Mesothelial cell of epicardium (in vitro differentiated cells): Measurements from ENCODE around the gene TOMM34. TPM values are rescaled to one million over a fixed set of nuclear protein-coding genes. Genes with fewer than 3 reads are reported as not detected.

ENCODE experiments used
- DNase-seq, 2 experiments: peaks; one replicate each; pipeline ENCODE4 v3.0.0; 2021; ENCODE audit warnings: low spot score in 2 of 2; ENCODE audit not compliant: unreplicated experiment in 2 of 2
- H3K27ac Mint-ChIP-seq: 2 replicates; pipeline ENCODE4 v1.8.0; 2021; ENCODE audit warnings: mixed read lengths
- H3K27me3 Mint-ChIP-seq: 2 replicates; pipeline ENCODE4 v1.8.0; 2021; ENCODE audit warnings: low read depth, mixed read lengths
- H3K36me3 Mint-ChIP-seq: 2 replicates; pipeline ENCODE4 v1.8.0; 2021; ENCODE audit warnings: mixed read lengths
- H3K4me1 Mint-ChIP-seq: 2 replicates; pipeline ENCODE4 v1.8.0; 2021; ENCODE audit warnings: mixed read lengths
- H3K4me3 Mint-ChIP-seq: 2 replicates; pipeline ENCODE4 v1.8.0; 2021; ENCODE audit warnings: mild to moderate bottlenecking, moderate library complexity, mixed read lengths
- H3K9me3 Mint-ChIP-seq: 2 replicates; pipeline ENCODE4 v1.8.0; 2021; ENCODE audit warnings: mixed read lengths
- CTCF ChIP-seq: fragments of 200-600 bp; sonication (generic); IDR thresholded peaks from one replicate; pipeline ENCODE4 v1.5.0; 2021; ENCODE audit warnings: antibody characterized with exemption; ENCODE audit not compliant: unreplicated experiment
- total RNA-seq: library from RNA; stranded (reverse); gene quantifications from 3 replicates; pipeline ENCODE4 v1.2.1, GENCODE V29; 2021

The TOMM34 gene
- 43.7 to 47.3 TPM (median 45.6 TPM) in 3 replicates for total RNA-seq

GRCh38 chr20:44960103-44960852 lies at the start of gene TOMM34:
TOMM34 (minus strand) TSS chr20:44960397; CDS start chr20:44960333, 64 bp downstream.
- no peak for TF ChIP-seq CTCF
- peak; percentile 85 to 93 for DNase-seq
- Mint-ChIP-seq H3K36me3 (peaks cover 9% of the 10 kb centered on the region), H3K9me3 (no peaks in the 10 kb centered on the region), H3K4me3 (peak within 1 kb of the TSS; percentile 87), H3K27ac (peak within 1 kb of the TSS; percentile 95), H3K27me3 (no peaks in the 10 kb centered on the region), H3K4me1 (peaks cover 57% of the 10 kb centered on the region)

DNA sequence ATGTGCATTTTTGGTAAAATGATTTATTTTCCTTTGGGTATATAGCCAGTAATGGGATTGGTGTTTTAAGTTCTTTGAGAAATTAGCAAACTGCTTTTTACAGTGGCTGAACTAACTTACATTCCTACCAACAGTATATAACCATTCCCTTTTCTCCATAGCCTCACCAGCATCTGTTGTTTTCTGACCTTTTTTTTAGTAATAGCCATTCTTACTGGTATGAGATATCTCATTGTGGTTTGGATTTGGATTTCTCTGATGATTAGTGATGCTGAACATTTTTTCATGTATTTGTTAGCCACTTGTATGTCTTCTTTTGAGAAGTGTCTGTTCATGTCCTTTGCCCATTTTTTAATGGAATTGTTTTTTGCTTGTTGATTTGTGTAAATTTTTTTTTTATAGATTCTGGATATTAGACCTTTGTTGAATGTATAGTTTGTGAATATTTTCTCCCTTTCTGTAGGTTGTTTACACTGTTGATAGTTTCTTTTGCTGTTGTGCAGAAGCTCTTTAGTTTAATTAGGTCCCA lies 48.4 kb upstream of the TOMM34 start:
- no peaks in the 10 kb centered on the region for H3K9me3 Mint-ChIP-seq
- H3K27me3 Mint-ChIP-seq: no peaks in the 10 kb centered on the region
- H3K4me3 Mint-ChIP-seq: no peak overlapping the region
- no peak overlapping the region for H3K27ac Mint-ChIP-seq
- H3K36me3 Mint-ChIP-seq: peaks cover 29% of the 10 kb centered on the region
- no peak for DNase-seq
- H3K4me1 Mint-ChIP-seq: peaks cover 4% of the 10 kb centered on the region
- no peak for TF ChIP-seq CTCF

- peaks cover 39% of the 10 kb centered on the region for H3K36me3 Mint-ChIP-seq
- TF ChIP-seq CTCF: no peak
- no peak overlapping the region for H3K27ac Mint-ChIP-seq
- H3K9me3 Mint-ChIP-seq: no peaks in the 10 kb centered on the region
- peaks cover 4% of the 10 kb centered on the region for H3K4me1 Mint-ChIP-seq
- H3K4me3 Mint-ChIP-seq: no peak overlapping the region
- no peak for DNase-seq
- H3K27me3 Mint-ChIP-seq: no peaks in the 10 kb centered on the region
These were observed 37.5 kb upstream of the TOMM34 start for GRCh38 chr20:44997668-44998067.

DNA sequence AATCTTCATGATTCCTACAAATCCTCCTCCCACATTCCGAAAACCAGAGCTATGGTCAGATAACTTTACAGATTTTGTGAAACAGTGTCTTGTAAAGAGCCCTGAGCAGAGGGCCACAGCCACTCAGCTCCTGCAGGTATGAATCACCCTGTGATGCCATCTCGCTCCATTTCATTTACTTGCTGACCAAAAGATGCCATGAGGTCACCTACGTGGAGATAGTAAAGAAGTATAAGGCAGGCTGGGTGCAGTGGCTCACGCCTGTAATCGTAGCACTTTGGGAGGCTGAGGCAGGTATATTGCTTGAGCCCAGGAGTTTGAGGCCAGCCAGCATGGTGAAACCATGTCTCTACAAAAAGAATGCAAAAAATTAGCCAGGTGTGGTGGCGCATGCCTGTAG lies 37.0 kb upstream of the TOMM34 start:
- H3K27ac Mint-ChIP-seq: no peak overlapping the region
- H3K36me3 Mint-ChIP-seq: peaks cover 39% of the 10 kb centered on the region
- H3K27me3 Mint-ChIP-seq: no peaks in the 10 kb centered on the region
- H3K4me3 Mint-ChIP-seq: no peak overlapping the region
- DNase-seq: no peak
- H3K9me3 Mint-ChIP-seq: no peaks in the 10 kb centered on the region
- TF ChIP-seq CTCF: no peak
- H3K4me1 Mint-ChIP-seq: peaks cover 4% of the 10 kb centered on the region

GRCh38 chr20:44993343-44993742 lies 33.1 kb upstream of the TOMM34 start:
- Mint-ChIP-seq H3K4me3 (no peak overlapping the region), H3K27ac (no peak overlapping the region), H3K9me3 (peaks cover 5% of the 10 kb centered on the region), H3K27me3 (no peaks in the 10 kb centered on the region), H3K4me1 (no peaks in the 10 kb centered on the region), H3K36me3 (peaks cover 20% of the 10 kb centered on the region)
- TF ChIP-seq CTCF: no peak
- DNase-seq: no peak
